ENCODE measurements around the gene SCLY.
A peak's percentile ranks its signal among the peaks of the same experiment; 100 is the strongest.

- TF ChIP-seq TAF1 (IDR thresholded peaks at IDR 0.05; ENCODE audit: low read depth, low read length) (peak; percentile 55; the same call in 1 of the 2 replicates), POLR2A (IDR thresholded peaks at IDR 0.05; ENCODE audit: low read depth, low read length) (no peak), POLR2AphosphoS5 (IDR thresholded peaks at IDR 0.05; ENCODE audit: low read depth, low read length) (no peak), SPI1 (IDR thresholded peaks at IDR 0.05; ENCODE audit: low read depth, low read length) (no peak), PAX5 (IDR thresholded peaks at IDR 0.05; ENCODE audit: insufficient read depth, low read length, severe bottlenecking) (no peak)
Measured at GRCh38 chr2:238060542-238061314, at the start of gene SCLY.
